Keratinocyte (primary cell): ENCODE data around the gene ZNF470. TPM values are rescaled to one million over a fixed set of nuclear protein-coding genes. Genes with fewer than 3 reads are reported as not detected.

Experiments
- DNase-seq: peaks from one replicate; pipeline ENCODE4 v3.0.0-alpha.2; 2011; ENCODE audit warnings: low read depth, missing footprints, low spot score
- FAIRE-seq: peaks from 2 replicates; lab custom pipeline; 2011; peaks lifted over from hg19 to GRCh38; lab: Jason Lieb, UNC
- H2AFZ ChIP-seq: 2 replicates; pipeline ENCODE4 v1.6.0; 2012; ENCODE audit warnings: low read length, control low read depth, inconsistent platforms; ENCODE audit not compliant: control insufficient read depth
- H3K27ac ChIP-seq: 2 replicates; pipeline ENCODE4 v1.5.1; 2011; ENCODE audit warnings: low read length; ENCODE audit not compliant: control insufficient read depth, insufficient read depth
- H3K27me3 ChIP-seq: 3 replicates; pipeline ENCODE4 v1.6.0; 2011; ENCODE audit warnings: low read length; ENCODE audit not compliant: control insufficient read depth, insufficient read depth; ENCODE audit errors: extremely low read depth
- H3K36me3 ChIP-seq, 2 experiments: 2 replicates in 1 of 2; 3 replicates in 1 of 2; pipeline ENCODE4 v1.5.1; 2011; ENCODE audit warnings: low read length in 2 of 2, mild to moderate bottlenecking in 1 of 2; ENCODE audit not compliant: control insufficient read depth in 2 of 2, insufficient read depth in 2 of 2; ENCODE audit errors: extremely low read depth in 1 of 2
- H3K4me1 ChIP-seq: 3 replicates; pipeline ENCODE4 v1.5.1; 2011; ENCODE audit warnings: low read length; ENCODE audit not compliant: control insufficient read depth, insufficient read depth; ENCODE audit errors: extremely low read depth
- H3K4me2 ChIP-seq: 3 replicates; pipeline ENCODE4 v1.6.0; 2011; ENCODE audit warnings: low read depth, low read length; ENCODE audit not compliant: control insufficient read depth, insufficient read depth; ENCODE audit errors: extremely low read depth
- H3K4me3 ChIP-seq, 3 experiments: fragments of 200-600 bp in 1 of 3; sonication (generic) in 1 of 3; 2 replicates in 2 of 3; 3 replicates in 1 of 3; pipeline ENCODE4 v1.5.1; 2011 to 2016; ENCODE audit warnings: low read length in 3 of 3, mild to moderate bottlenecking in 3 of 3, control low read depth in 2 of 3, inconsistent platforms in 1 of 3, low read depth in 1 of 3, mixed read lengths in 1 of 3, mixed run types in 1 of 3, moderate library complexity in 1 of 3; ENCODE audit not compliant: control insufficient read depth in 2 of 3, insufficient read depth in 2 of 3; ENCODE audit errors: extremely low read depth in 1 of 3
- H3K79me2 ChIP-seq: 2 replicates; pipeline ENCODE4 v1.6.0; 2012; ENCODE audit warnings: low read length; ENCODE audit not compliant: control insufficient read depth, insufficient read depth
- H3K9ac ChIP-seq: 3 replicates; pipeline ENCODE4 v1.6.0; 2011; ENCODE audit warnings: low read length; ENCODE audit not compliant: control insufficient read depth, insufficient read depth; ENCODE audit errors: extremely low read depth
- H3K9me1 ChIP-seq: 3 replicates; pipeline ENCODE4 v1.6.0; 2011; ENCODE audit warnings: low read length; ENCODE audit not compliant: control insufficient read depth, insufficient read depth; ENCODE audit errors: extremely low read depth
- H3K9me3 ChIP-seq: 2 replicates; pipeline ENCODE4 v1.5.1; 2012; ENCODE audit warnings: low read depth, low read length; ENCODE audit not compliant: control insufficient read depth
- H4K20me1 ChIP-seq: 3 replicates; pipeline ENCODE4 v1.6.0; 2011; ENCODE audit warnings: low read length; ENCODE audit not compliant: control insufficient read depth, insufficient read depth; ENCODE audit errors: extremely low read depth
- EZH2 ChIP-seq: IDR thresholded peaks from one replicate; pipeline ENCODE4 v1.6.1; 2012; ENCODE audit warnings: inconsistent platforms, mild to moderate bottlenecking, low read length, moderate library complexity
- dilution Hi-C: fragments of 300-500 bp; cut with MboI; formaldehyde crosslinking; loops from one replicate; pipeline ENCODE4 v1.7.0; 2020; ENCODE audit warnings: low sequenced_read_pairs; ENCODE audit not compliant: extremely low pct_ligation_motif_present
- polyA plus RNA-seq, 5 experiments: library from polyadenylated mRNA; depleted of rRNA in 3 of 5; stranded (reverse) in 3 of 5; stranded (forward) in 1 of 5; unstranded in 1 of 5; fragments of >200 nt; gene quantifications; 1 replicate in 1 of 5; 2 replicates in 3 of 5; 3 replicates in 1 of 5; pipeline versions ENCODE4 v1.2.1 to v1.2.3, GENCODE V29; 2011 to 2012; ENCODE audit warnings: missing spikeins in 2 of 5, low read depth in 1 of 5, low replicate concordance in 1 of 5
- TF ChIP-seq, protein P1 (sequence below), 3 experiments: IDR thresholded peaks in 1 of 3; conservative IDR thresholded peaks in 1 of 3; optimal IDR thresholded peaks in 1 of 3; 2 replicates in 2 of 3; 3 replicates in 1 of 3; pipeline versions ENCODE3 to v1.5.1; 2011; ENCODE audit warnings: low read length in 3 of 3, mild to moderate bottlenecking in 3 of 3, moderate library complexity in 2 of 3, control low read depth in 1 of 3, inconsistent platforms in 1 of 3; ENCODE audit not compliant: insufficient read depth in 2 of 3; ENCODE audit errors: extremely low read depth in 1 of 3

Gene ZNF470
- polyA plus RNA-seq, 1 donor (not counting 4 experiments of a cell fraction or from before 2014, with no cell fraction given), result 2.7 TPM

DNA sequence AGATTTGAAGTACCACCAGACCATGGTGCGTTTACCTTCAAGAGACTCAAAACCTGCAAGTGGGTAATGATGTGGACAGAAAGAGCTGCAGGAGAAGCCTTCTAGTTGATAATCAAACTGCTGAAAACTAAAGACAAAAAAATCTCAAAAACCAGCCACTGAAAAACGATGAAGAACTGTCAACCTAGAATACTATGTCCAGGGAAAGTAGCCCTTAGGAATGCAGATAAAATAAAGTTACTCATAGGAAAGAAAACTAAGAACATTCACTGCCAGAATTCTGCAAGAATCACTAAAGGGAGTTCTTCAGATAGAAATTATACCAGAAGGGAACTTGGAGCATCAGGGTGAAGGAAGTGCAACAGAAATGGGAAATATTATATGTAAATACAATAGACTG is 5.3 kb downstream of the ZNF470 start:
- TF ChIP-seq, protein P1, sequence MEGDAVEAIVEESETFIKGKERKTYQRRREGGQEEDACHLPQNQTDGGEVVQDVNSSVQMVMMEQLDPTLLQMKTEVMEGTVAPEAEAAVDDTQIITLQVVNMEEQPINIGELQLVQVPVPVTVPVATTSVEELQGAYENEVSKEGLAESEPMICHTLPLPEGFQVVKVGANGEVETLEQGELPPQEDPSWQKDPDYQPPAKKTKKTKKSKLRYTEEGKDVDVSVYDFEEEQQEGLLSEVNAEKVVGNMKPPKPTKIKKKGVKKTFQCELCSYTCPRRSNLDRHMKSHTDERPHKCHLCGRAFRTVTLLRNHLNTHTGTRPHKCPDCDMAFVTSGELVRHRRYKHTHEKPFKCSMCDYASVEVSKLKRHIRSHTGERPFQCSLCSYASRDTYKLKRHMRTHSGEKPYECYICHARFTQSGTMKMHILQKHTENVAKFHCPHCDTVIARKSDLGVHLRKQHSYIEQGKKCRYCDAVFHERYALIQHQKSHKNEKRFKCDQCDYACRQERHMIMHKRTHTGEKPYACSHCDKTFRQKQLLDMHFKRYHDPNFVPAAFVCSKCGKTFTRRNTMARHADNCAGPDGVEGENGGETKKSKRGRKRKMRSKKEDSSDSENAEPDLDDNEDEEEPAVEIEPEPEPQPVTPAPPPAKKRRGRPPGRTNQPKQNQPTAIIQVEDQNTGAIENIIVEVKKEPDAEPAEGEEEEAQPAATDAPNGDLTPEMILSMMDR (optimal IDR thresholded peaks at IDR 0.05 in 1 of 3, IDR thresholded peaks at IDR 0.05 in 1 of 3, conservative IDR thresholded peaks at IDR 0.05 in 1 of 3; ENCODE audit: extremely low read depth in 1 of 3, insufficient read depth in 2 of 3, low read length in 3 of 3), result no peak
- TF ChIP-seq EZH2, result no peak
- Histone ChIP-seq H3K9ac (no peak overlapping the region), H3K27ac (no peak overlapping the region), H3K4me2 (no peak overlapping the region), H3K36me3 (peaks cover 6 to 16% of the 10 kb centered on the region in 2 experiments), H3K27me3 (no peaks in the 10 kb centered on the region), H2AFZ (no peak overlapping the region), H3K4me3 (no peak overlapping the region), H3K9me3 (peaks cover 31% of the 10 kb centered on the region), H4K20me1 (no peaks in the 10 kb centered on the region), H3K9me1 (no peaks in the 10 kb centered on the region), H3K79me2 (no peaks in the 10 kb centered on the region), H3K4me1 (no peaks in the 10 kb centered on the region)
- FAIRE-seq, result no peak
- DNase-seq, result no peak
- dilution Hi-C loops, result no loop called here

DNA sequence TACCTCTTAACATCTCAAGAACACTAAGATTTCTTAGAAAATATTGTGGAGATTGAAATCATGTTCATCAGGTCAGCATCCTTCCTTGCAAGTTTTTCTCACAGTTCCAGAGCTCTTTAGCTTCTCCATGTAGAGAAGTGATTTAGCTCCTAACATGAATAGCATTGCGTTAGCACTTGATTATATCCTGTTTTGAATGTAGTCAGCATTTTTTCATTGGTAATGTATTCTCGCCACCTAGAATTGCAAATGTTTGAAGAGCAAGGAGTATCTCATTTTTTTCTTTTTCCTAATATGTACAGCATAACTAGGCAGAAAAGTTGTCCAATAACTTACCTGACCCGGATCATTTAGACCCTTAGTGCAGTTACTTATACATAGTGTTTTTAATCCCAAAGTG is 6.6 kb downstream of the ZNF470 start:
- DNase-seq (no peak), FAIRE-seq (no peak)
- Histone ChIP-seq H3K4me2 (no peak overlapping the region), H3K9ac (no peak overlapping the region), H3K4me3 (no peak overlapping the region), H3K79me2 (no peaks in the 10 kb centered on the region), H3K9me1 (no peaks in the 10 kb centered on the region), H3K9me3 (peaks cover 41% of the 10 kb centered on the region), H3K27me3 (no peaks in the 10 kb centered on the region), H3K27ac (no peak overlapping the region), H2AFZ (no peak overlapping the region), H4K20me1 (no peaks in the 10 kb centered on the region), H3K36me3 (peaks cover 6 to 16% of the 10 kb centered on the region in 2 experiments), H3K4me1 (no peaks in the 10 kb centered on the region)
- no peak for TF ChIP-seq EZH2
- dilution Hi-C loops, result no loop called here
